Hepatocyte (in vitro differentiated cells): ENCODE data around the gene WTAP.

Source experiments
- EZH2 ChIP-seq: fragments of 200-600 bp; sonication (generic); IDR thresholded peaks from 2 replicates; pipeline ENCODE4 v1.6.1; 2016; ENCODE audit warnings: antibody characterized with exemption, mild to moderate bottlenecking, borderline replicate concordance
- EZH2phosphoT487 ChIP-seq: fragments of 200-600 bp; sonication (generic); IDR thresholded peaks from one replicate; pipeline ENCODE4 v1.6.1; 2018; ENCODE audit warnings: antibody characterized with exemption, mild to moderate bottlenecking, low read depth, moderate library complexity; ENCODE audit not compliant: unreplicated experiment, severe bottlenecking
- TF ChIP-seq, protein P1 (sequence below): fragments of 200-600 bp; sonication (generic); IDR thresholded peaks from 2 replicates; pipeline ENCODE4 v1.5.1; 2016; ENCODE audit warnings: antibody characterized with exemption, mild to moderate bottlenecking; ENCODE audit not compliant: poor library complexity

DNA sequence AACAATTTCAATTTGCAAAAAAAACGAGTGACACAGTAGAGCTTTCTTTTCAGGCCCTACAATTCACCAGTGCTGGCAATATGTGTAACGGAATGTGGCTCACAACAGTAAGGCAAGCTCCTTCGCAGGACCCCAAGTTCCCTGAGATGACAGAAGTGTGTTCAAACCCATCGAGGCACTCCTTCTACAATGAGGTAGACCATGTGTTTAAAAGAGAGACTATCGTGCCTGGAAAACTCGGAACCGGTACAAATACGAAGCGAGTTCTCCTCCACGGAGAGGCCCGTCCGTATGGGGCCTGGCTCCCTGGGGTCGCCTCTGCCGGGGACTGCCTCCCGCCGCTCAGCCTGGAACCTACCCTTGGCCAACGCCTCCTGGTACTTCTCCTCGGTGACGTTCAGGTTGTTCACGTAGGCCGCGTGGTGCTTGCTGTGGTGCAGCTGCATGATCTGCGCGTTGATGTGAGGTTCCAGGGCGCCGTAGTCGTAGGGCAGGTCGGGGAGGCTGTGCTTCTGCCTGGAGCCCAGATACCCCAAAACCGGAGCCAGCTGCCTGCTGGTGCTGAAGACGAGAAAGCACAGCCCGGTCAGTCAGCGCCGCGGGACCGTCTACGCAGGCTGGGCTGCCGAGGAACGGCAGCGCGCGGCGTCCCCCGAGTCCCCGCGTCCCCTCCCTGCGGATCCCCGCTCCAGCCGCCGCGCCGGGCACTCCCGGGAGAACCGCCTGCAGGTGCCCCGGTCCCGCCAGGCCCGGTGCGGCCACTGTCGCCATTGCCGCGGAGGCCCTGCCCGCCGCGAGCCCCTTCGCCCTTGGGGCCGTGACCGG lies 34.8 kb upstream of the WTAP start:
- TF ChIP-seq EZH2phosphoT487: no peak
- TF ChIP-seq, protein P1, sequence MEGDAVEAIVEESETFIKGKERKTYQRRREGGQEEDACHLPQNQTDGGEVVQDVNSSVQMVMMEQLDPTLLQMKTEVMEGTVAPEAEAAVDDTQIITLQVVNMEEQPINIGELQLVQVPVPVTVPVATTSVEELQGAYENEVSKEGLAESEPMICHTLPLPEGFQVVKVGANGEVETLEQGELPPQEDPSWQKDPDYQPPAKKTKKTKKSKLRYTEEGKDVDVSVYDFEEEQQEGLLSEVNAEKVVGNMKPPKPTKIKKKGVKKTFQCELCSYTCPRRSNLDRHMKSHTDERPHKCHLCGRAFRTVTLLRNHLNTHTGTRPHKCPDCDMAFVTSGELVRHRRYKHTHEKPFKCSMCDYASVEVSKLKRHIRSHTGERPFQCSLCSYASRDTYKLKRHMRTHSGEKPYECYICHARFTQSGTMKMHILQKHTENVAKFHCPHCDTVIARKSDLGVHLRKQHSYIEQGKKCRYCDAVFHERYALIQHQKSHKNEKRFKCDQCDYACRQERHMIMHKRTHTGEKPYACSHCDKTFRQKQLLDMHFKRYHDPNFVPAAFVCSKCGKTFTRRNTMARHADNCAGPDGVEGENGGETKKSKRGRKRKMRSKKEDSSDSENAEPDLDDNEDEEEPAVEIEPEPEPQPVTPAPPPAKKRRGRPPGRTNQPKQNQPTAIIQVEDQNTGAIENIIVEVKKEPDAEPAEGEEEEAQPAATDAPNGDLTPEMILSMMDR: no peak
- TF ChIP-seq EZH2: no peak
